Measurements from ENCODE around the gene SLC13A2.

Gene SLC13A2

DNA sequence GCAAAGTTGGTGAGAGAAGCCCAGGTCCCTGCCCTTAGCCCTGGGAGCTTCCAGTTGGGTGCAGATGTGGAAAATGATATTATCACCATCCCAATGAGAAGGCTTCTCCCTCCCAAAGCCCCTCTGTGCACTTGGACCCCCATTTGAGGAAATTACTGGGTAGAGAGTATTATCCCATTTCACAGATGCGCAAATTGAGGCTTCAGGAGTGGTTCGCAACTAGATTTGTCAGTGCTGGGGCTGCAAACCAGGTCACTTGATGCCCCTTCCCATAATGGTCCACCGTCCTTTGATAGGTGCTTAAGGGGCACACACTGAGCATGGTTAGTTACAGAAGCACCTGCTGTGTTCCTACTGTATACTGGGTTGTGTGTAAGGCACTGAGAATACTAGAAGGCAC lies 18.4 kb downstream of the SLC13A2 start:
- H3K4me3 ChIP-seq (ENCODE audit: low read depth in 1 of 5, low read length in 5 of 5), result no peak overlapping the region
- H3K36me3 ChIP-seq (ENCODE audit: control insufficient read depth in 5 of 5, insufficient read depth in 5 of 5, low read length in 5 of 5), result no peaks in the 10 kb centered on the region
- no peak overlapping the region for H3K9ac ChIP-seq (ENCODE audit: low read length in 5 of 5)
- H3K27me3 ChIP-seq (ENCODE audit: control insufficient read depth in 5 of 5, insufficient read depth in 4 of 5, low read length in 5 of 5), result peaks cover 4 to 38% (median 7%) of the 10 kb centered on the region in 5 donors
- H3K4me1 ChIP-seq (ENCODE audit: control insufficient read depth in 5 of 5, insufficient read depth in 5 of 5, low read length in 5 of 5), result no peaks in the 10 kb centered on the region
- H3K9me3 ChIP-seq (ENCODE audit: control insufficient read depth in 5 of 5, low read length in 5 of 5), result no peaks in the 10 kb centered on the region
- H3K27ac ChIP-seq (ENCODE audit: low read depth, low read length), result no peak overlapping the region

GRCh38 chr17:28492352-28493310 lies 19.2 kb downstream of the SLC13A2 start:
- Histone ChIP-seq H3K36me3 (ENCODE audit: control insufficient read depth in 5 of 5, insufficient read depth in 5 of 5, low read length in 5 of 5) (no peaks in the 10 kb centered on the region), H3K9me3 (ENCODE audit: control insufficient read depth in 5 of 5, low read length in 5 of 5) (no peaks in the 10 kb centered on the region), H3K9ac (ENCODE audit: low read length in 5 of 5) (no peak overlapping the region), H3K4me1 (ENCODE audit: control insufficient read depth in 5 of 5, insufficient read depth in 5 of 5, low read length in 5 of 5) (no peaks in the 10 kb centered on the region), H3K27ac (ENCODE audit: low read depth, low read length) (no peak overlapping the region), H3K27me3 (ENCODE audit: control insufficient read depth in 5 of 5, insufficient read depth in 4 of 5, low read length in 5 of 5) (peaks cover 4 to 43% (median 13%) of the 10 kb centered on the region in 5 donors), H3K4me3 (ENCODE audit: low read depth in 1 of 5, low read length in 5 of 5) (no peak overlapping the region)

DNA sequence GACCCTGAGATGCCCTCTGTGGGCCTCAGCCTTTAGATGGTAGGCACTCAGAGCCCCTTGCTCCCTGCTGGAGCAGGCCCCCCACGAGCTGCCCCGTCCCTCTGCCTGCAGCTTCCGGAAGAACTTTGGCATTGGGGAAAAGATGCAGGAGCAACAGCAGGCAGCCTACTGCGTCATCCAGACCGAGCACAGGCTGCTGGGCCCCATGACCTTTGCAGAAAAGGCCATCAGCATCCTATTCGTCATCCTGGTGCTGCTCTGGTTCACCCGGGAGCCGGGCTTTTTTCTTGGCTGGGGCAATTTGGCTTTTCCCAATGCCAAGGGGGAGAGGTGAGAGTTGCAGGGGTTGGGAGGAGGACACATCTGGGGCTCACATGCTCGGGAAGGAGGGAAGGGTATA lies 20.0 kb downstream of the SLC13A2 start:
- Histone ChIP-seq H3K4me3 (ENCODE audit: low read depth in 1 of 5, low read length in 5 of 5) (no peak overlapping the region), H3K9ac (ENCODE audit: low read length in 5 of 5) (no peak overlapping the region), H3K27ac (ENCODE audit: low read depth, low read length) (no peak overlapping the region), H3K27me3 (ENCODE audit: control insufficient read depth in 5 of 5, insufficient read depth in 4 of 5, low read length in 5 of 5) (peaks cover 4 to 43% (median 14%) of the 10 kb centered on the region in 5 donors), H3K9me3 (ENCODE audit: control insufficient read depth in 5 of 5, low read length in 5 of 5) (no peaks in the 10 kb centered on the region), H3K36me3 (ENCODE audit: control insufficient read depth in 5 of 5, insufficient read depth in 5 of 5, low read length in 5 of 5) (no peaks in the 10 kb centered on the region), H3K4me1 (ENCODE audit: control insufficient read depth in 5 of 5, insufficient read depth in 5 of 5, low read length in 5 of 5) (no peaks in the 10 kb centered on the region)

GRCh38 chr17:28494445-28495188 lies 21.2 kb downstream of the SLC13A2 start:
- no peak overlapping the region for H3K9ac ChIP-seq (ENCODE audit: low read length in 5 of 5)
- H3K27me3 ChIP-seq (ENCODE audit: control insufficient read depth in 5 of 5, insufficient read depth in 4 of 5, low read length in 5 of 5), result peaks cover 4 to 46% (median 14%) of the 10 kb centered on the region in 5 donors
- no peaks in the 10 kb centered on the region for H3K9me3 ChIP-seq (ENCODE audit: control insufficient read depth in 5 of 5, low read length in 5 of 5)
- H3K4me3 ChIP-seq (ENCODE audit: low read depth in 1 of 5, low read length in 5 of 5), result no peak overlapping the region
- H3K27ac ChIP-seq (ENCODE audit: low read depth, low read length), result no peak overlapping the region
- no peaks in the 10 kb centered on the region for H3K36me3 ChIP-seq (ENCODE audit: control insufficient read depth in 5 of 5, insufficient read depth in 5 of 5, low read length in 5 of 5)
- H3K4me1 ChIP-seq (ENCODE audit: control insufficient read depth in 5 of 5, insufficient read depth in 5 of 5, low read length in 5 of 5), result no peaks in the 10 kb centered on the region

- Histone ChIP-seq H3K27me3 (ENCODE audit: control insufficient read depth in 5 of 5, insufficient read depth in 4 of 5, low read length in 5 of 5) (peaks cover 4 to 46% (median 14%) of the 10 kb centered on the region in 5 donors), H3K4me3 (ENCODE audit: low read depth in 1 of 5, low read length in 5 of 5) (no peak overlapping the region), H3K9me3 (ENCODE audit: control insufficient read depth in 5 of 5, low read length in 5 of 5) (no peaks in the 10 kb centered on the region), H3K4me1 (ENCODE audit: control insufficient read depth in 5 of 5, insufficient read depth in 5 of 5, low read length in 5 of 5) (no peaks in the 10 kb centered on the region), H3K36me3 (ENCODE audit: control insufficient read depth in 5 of 5, insufficient read depth in 5 of 5, low read length in 5 of 5) (no peaks in the 10 kb centered on the region), H3K27ac (ENCODE audit: low read depth, low read length) (no peak overlapping the region), H3K9ac (ENCODE audit: low read length in 5 of 5) (no peak overlapping the region)
Observed at GRCh38 chr17:28495635-28496034, 22.2 kb downstream of the SLC13A2 start.

DNA sequence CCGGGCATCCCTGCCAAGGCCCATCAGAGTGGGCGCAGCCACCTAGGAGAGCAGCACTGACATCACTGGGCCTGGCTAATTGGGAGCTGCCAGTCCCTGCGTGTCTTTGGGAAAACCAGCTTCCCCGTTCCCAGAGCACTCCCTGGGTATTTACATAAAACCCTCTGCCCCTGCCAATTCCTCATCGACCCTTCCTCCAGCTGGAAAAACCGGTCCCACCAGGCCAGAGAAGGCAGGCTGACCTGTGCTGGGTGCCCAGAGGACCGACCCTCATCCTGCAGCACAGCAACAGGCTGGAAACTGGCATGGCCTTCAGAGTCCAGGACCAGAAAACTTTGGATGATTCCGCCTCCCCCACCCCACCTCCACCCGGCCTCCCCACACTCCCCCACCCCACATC lies 24.5 kb downstream of the SLC13A2 start:
- H3K4me3 ChIP-seq (ENCODE audit: low read depth in 1 of 5, low read length in 5 of 5), result no peak overlapping the region
- no peak overlapping the region for H3K9ac ChIP-seq (ENCODE audit: low read length in 5 of 5)
- no peak overlapping the region for H3K27ac ChIP-seq (ENCODE audit: low read depth, low read length)
- H3K36me3 ChIP-seq (ENCODE audit: control insufficient read depth in 5 of 5, insufficient read depth in 5 of 5, low read length in 5 of 5), result no peaks in the 10 kb centered on the region
- peaks cover 0 to 3% (median 0%) of the 10 kb centered on the region in 5 donors for H3K4me1 ChIP-seq (ENCODE audit: control insufficient read depth in 5 of 5, insufficient read depth in 5 of 5, low read length in 5 of 5)
- H3K9me3 ChIP-seq (ENCODE audit: control insufficient read depth in 5 of 5, low read length in 5 of 5), result no peaks in the 10 kb centered on the region
- peaks cover 4 to 39% (median 14%) of the 10 kb centered on the region in 5 donors for H3K27me3 ChIP-seq (ENCODE audit: control insufficient read depth in 5 of 5, insufficient read depth in 4 of 5, low read length in 5 of 5)

- Histone ChIP-seq H3K27me3 (ENCODE audit: control insufficient read depth in 5 of 5, insufficient read depth in 4 of 5, low read length in 5 of 5) (peaks cover 4 to 32% (median 10%) of the 10 kb centered on the region in 5 donors), H3K4me3 (ENCODE audit: low read depth in 1 of 5, low read length in 5 of 5) (no peak overlapping the region), H3K36me3 (ENCODE audit: control insufficient read depth in 5 of 5, insufficient read depth in 5 of 5, low read length in 5 of 5) (no peaks in the 10 kb centered on the region), H3K4me1 (ENCODE audit: control insufficient read depth in 5 of 5, insufficient read depth in 5 of 5, low read length in 5 of 5) (peaks cover 0 to 3% (median 0%) of the 10 kb centered on the region in 5 donors), H3K9me3 (ENCODE audit: control insufficient read depth in 5 of 5, low read length in 5 of 5) (no peaks in the 10 kb centered on the region), H3K9ac (ENCODE audit: low read length in 5 of 5) (no peak overlapping the region), H3K27ac (ENCODE audit: low read depth, low read length) (no peak overlapping the region)
Observed at GRCh38 chr17:28498652-28499363, 25.4 kb downstream of the SLC13A2 start.

- H3K36me3 ChIP-seq (ENCODE audit: control insufficient read depth in 5 of 5, insufficient read depth in 5 of 5, low read length in 5 of 5), result no peaks in the 10 kb centered on the region
- no peak overlapping the region for H3K9ac ChIP-seq (ENCODE audit: low read length in 5 of 5)
- peaks cover 2 to 27% (median 8%) of the 10 kb centered on the region in 5 donors for H3K27me3 ChIP-seq (ENCODE audit: control insufficient read depth in 5 of 5, insufficient read depth in 4 of 5, low read length in 5 of 5)
- H3K4me3 ChIP-seq (ENCODE audit: low read depth in 1 of 5, low read length in 5 of 5), result no peak overlapping the region
- H3K27ac ChIP-seq (ENCODE audit: low read depth, low read length), result no peak overlapping the region
- H3K4me1 ChIP-seq (ENCODE audit: control insufficient read depth in 5 of 5, insufficient read depth in 5 of 5, low read length in 5 of 5), result peaks cover 0 to 3% (median 0%) of the 10 kb centered on the region in 5 donors
- no peaks in the 10 kb centered on the region for H3K9me3 ChIP-seq (ENCODE audit: control insufficient read depth in 5 of 5, low read length in 5 of 5)
Observed at GRCh38 chr17:28499364-28499664, 25.9 kb downstream of the SLC13A2 start.

DNA sequence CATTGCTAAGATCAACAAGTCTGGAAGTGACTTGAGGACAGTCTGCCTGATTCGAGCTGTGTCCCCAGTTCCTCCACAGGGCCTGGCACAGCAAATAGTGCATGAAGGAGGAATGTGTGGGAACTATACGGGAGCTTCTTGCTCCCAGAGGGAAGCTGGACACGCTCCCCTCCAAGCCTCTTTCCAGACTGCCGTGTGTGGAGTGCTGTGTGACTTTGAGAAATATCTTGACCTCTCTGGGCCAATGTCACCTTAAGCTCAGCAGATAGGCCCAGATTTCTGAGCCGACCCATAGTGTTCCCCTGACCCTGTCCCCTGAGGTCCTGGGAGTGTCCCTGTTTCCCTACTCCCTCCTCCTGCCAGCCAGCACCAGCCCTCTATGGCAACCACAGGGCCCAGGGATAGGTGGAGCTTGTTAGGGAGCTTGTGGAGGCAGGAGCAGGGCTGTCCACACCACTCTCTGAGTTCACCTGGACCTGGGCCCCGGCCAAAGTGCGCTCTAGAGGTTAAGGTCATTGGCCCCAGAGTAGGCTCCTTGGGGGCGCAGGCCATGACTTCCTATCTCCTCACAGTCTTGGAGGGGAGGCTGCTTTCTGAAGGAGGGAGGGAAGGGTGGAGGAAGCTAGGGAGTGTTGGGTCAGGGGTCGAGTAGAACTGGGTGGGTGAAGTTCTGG lies 26.4 kb downstream of the SLC13A2 start:
- Histone ChIP-seq H3K27me3 (ENCODE audit: control insufficient read depth in 5 of 5, insufficient read depth in 4 of 5, low read length in 5 of 5) (peaks cover 3 to 26% (median 8%) of the 10 kb centered on the region in 5 donors), H3K27ac (ENCODE audit: low read depth, low read length) (no peak overlapping the region), H3K4me1 (ENCODE audit: control insufficient read depth in 5 of 5, insufficient read depth in 5 of 5, low read length in 5 of 5) (peaks cover 0 to 3% (median 0%) of the 10 kb centered on the region in 5 donors), H3K36me3 (ENCODE audit: control insufficient read depth in 5 of 5, insufficient read depth in 5 of 5, low read length in 5 of 5) (no peaks in the 10 kb centered on the region), H3K4me3 (ENCODE audit: low read depth in 1 of 5, low read length in 5 of 5) (no peak overlapping the region), H3K9me3 (ENCODE audit: control insufficient read depth in 5 of 5, low read length in 5 of 5) (no peaks in the 10 kb centered on the region), H3K9ac (ENCODE audit: low read length in 5 of 5) (no peak overlapping the region)

Data from subcutaneous abdominal adipose tissue (tissue), 5 donors.